GM12892 (cell line): ENCODE data around the gene TCIRG1.

Experiments used
- DNase-seq: peaks from one replicate; pipeline ENCODE4 v3.0.0; 2011; ENCODE audit not compliant: insufficient read length
- FAIRE-seq: peaks from 2 replicates; lab custom pipeline; 2011; peaks lifted over from hg19 to GRCh38; lab: Jason Lieb, UNC
- POLR2A ChIP-seq: IDR thresholded peaks from 2 replicates; pipeline ENCODE4 v1.6.1; 2011; ENCODE audit warnings: low read depth, low read length, control low read depth
- POLR2AphosphoS5 ChIP-seq: IDR thresholded peaks from 2 replicates; pipeline ENCODE4 v1.6.1; 2011; ENCODE audit warnings: low read depth, low read length, control low read depth
- TAF1 ChIP-seq: IDR thresholded peaks from 2 replicates; pipeline ENCODE4 v1.6.1; 2011; ENCODE audit warnings: low read depth, mild to moderate bottlenecking, control low read depth, low read length, borderline replicate concordance

Gene TCIRG1

DNA sequence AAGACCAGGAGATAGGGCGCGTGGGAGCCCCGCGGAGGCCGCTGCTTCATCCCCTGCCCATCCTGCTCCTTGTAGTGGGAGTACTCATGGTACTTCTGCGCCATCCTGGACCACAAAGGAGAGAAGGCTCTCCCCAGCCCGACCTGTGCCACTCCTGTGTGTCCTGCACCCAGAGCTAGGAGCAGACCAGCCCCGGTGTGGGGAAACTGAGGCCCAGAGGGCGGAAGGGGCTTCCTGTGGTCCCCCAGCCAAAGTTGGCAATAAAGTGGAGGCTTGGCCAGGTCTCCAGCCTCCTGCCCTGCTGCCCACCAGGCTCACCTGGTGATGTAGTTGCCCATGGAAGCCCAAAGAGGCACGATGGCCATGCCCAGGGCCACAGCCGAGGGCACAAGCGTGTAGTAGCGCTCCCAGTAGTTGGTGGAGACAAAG lies 39.6 kb upstream of the TCIRG1 start:
- TF ChIP-seq TAF1 (no peak), POLR2A (no peak), POLR2AphosphoS5 (no peak)
- no peak for FAIRE-seq
- no peak for DNase-seq

DNA sequence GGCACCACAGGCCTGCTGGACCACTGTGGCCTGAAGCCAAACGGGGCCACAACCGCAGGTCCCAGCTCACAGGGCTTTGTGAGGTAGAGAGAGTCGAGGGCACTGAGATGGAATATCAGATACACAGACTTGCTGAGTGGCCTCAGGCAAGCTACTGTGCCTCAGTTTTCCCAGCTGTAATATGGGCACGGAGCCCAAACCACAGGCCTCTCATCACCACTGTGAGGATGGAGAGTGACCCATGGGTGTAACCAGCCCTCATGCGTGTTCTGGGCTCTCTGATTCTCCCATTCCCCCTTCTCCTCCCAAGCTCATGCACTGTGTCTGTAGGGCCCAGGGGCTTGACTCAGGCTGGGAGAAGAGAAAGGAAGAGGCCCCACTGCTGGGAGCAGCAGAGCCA lies 39.1 kb upstream of the TCIRG1 start:
- TF ChIP-seq POLR2A (no peak), TAF1 (no peak), POLR2AphosphoS5 (no peak; the same call in 1 of the 2 replicates)
- DNase-seq = no peak
- no peak for FAIRE-seq

DNA sequence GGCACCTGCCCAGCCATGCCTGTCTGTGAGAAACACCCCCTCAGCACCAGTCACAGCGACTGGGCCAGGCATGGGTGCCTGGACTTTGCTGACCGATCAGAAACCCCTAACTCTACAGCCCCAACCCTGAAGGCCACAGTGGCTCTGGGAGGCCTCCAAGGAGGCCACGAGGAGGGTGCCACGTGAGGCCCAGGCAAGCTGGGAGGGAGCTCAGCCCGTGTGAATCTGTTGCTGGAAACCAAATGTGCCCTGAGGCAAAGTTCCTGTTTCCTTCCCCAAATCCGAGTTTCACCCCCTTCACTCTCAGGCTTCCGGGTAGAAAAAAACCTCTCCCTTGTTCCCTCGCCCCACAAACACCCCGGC lies 36.3 kb upstream of the TCIRG1 start:
- FAIRE-seq = no peak
- no peak for DNase-seq
- TF ChIP-seq TAF1 = no peak
- no peak for TF ChIP-seq POLR2AphosphoS5
- TF ChIP-seq POLR2A = 0 out of 2 replicates have a peak, but pooled peaks have one; percentile 9

DNA sequence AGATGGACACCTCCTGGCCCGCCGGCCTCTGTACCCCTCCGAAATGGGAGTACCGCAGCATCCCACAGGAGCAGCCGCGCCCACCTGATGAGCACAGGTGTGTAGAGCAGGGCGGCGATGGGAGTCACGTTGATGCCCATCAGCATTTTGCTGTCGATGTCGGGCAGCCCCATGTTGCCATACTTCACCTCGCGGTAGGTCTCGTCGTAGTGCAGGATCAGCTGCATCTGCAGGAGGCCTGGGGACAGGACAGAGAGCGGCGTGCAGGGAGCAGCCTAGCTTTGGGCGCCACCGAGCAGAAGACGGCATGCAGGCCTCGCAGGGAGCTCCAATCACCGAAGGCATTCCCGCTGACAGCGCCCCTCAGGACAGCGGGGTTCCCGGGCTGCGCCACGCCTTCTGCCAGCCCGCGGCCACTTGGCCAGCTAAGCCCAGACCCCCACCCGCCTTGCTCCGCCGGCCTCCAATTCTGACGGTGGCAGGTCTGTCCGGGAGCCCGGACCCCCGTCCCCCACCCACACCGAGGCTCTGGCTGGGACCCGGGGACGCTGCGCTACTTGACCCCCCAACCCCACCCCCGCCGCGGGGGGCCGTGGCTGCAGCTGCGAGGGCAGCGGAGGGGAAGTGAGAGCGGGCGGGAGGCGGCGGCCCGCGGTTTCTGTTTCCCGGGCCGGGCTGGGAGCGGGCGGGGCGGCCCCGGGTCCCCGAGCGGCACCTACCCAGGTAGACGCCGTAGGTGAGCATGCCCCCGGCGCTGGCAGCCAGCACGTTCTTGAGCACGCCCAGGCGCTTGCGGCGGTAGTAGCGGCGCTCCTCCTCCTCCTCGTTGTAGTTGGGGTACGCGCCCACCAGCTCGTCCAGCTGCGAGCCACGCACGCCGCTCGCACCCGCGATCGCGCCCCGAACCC lies 35.6 kb upstream of the TCIRG1 start:
- no peak for FAIRE-seq
- TF ChIP-seq TAF1 = no peak
- 0 out of 2 replicates have a peak, but pooled peaks have one; percentile 27 for TF ChIP-seq POLR2A
- peak; percentile 55 for DNase-seq

DNA sequence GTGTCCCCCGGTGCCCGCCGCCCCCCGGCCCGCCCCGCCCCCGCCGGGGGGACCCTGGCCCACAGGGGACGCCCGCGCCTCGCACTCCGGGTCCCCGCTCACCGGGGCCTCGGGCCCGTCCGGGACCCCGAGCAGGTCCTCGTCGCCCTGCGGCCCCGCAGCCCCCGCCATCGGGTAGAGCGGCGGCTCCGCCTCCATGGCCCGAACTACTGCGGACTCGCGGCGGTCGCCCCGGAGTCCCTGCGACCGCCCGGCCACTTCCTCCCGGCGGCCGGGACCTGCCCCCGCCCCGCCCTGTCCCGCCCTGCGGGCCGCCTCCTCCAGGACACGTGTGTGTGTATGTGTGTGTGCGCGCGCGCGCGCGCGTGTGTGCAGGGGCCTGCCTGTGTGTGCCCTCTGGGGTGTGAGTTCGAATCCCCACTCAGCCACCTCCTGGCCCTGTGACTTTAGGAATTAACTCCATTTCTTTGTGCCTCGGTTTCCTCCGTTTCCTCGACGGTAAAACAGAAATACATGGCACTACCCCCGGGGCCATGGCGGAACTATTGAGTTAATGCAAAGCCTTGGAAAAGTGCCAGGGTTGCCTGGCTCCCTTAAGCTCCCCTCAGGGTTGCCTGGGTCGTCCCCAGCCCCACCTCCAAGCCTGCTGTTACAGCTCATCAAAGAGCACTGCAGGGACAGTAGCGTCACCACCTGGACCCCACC lies 34.8 kb upstream of the TCIRG1 start, which contains the start of gene UNC93B1:
Gene UNC93B1, minus strand, starts transcription at position 252 of the 705 bp plus-strand sequence. Its CDS starts 54 bp downstream, at position 198.
- DNase-seq (peak; percentile 90), FAIRE-seq (peak; percentile 98)

DNA sequence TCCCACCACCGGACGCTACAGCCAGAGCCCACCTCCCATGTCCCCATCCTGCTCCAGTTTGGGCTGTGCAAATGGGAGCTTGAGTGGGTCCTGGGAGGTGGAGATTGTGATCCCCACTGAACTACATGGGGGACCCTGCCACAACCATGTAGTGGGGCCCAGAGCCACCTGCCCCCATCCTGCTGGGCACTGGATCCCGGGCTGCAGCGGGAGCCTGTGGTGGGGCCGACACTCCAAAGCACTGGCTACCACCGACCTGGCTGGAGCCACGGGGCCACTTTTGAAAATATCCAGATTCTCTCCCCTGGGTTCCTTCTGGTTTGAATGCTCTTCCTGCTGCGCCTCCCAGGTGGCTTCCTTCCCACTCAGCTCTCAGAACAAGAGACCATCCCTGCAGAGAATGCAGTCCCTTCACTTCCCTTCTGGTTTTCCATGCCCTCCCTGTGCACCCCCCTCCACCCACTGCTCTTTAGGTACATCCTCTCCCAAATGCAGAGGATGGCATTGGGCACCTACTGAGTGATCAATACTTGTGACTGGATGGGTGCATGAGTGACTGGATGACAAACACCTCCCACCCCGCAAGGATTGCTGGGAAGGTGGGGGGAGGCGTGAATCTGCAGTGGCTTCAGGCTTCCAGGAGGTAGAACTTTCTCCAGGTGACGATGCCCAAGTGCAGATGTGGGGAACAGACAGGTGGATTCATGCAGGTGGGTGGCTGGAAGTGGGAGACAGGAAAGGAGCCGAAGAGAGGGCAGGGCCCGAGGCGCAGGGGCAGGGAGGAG lies 34.1 kb upstream of the TCIRG1 start:
- peak; percentile 24 for FAIRE-seq
- TF ChIP-seq TAF1 = no peak
- no peak for TF ChIP-seq POLR2A
- no peak for TF ChIP-seq POLR2AphosphoS5
- DNase-seq = no peak

More for the DNA sequence above, 34.8 kb upstream of the TCIRG1 start, which contains the start of gene UNC93B1:
- TF ChIP-seq POLR2A = peak; percentile 74; the same call in 1 of the 2 replicates
- no peak for TF ChIP-seq POLR2AphosphoS5
- peak; percentile 34; the same call in 1 of the 2 replicates for TF ChIP-seq TAF1

DNA sequence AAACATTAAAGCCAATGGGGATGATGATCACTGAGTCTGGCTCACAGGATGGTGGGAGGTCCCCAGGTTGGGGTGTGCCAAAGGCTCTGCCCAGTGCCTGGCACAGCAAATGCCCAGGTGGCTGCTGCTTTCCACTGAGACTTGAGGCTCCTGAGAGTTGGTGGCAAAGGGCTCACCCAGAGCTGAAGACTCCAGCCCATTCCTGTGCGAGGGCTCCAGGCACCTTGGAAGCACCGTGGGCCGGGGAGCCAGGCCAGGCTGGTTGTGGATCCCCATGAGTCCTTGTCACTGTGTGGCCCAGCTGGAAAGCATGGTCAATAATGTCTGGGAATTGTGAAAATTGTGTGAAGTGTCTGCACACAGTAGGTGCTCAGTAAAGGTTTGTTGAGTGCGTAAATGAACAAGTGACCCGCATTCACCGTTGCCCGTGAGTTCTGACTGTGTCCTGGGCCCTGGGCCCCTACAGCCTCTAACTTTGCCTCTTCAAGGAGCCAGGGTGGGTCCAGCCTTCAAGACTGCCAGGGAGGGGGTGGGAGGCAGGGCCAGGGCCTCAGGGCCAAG lies 32.1 kb upstream of the TCIRG1 start:
- no peak for TF ChIP-seq TAF1
- no peak for TF ChIP-seq POLR2A
- TF ChIP-seq POLR2AphosphoS5 = no peak
- FAIRE-seq = no peak
- no peak for DNase-seq

DNA sequence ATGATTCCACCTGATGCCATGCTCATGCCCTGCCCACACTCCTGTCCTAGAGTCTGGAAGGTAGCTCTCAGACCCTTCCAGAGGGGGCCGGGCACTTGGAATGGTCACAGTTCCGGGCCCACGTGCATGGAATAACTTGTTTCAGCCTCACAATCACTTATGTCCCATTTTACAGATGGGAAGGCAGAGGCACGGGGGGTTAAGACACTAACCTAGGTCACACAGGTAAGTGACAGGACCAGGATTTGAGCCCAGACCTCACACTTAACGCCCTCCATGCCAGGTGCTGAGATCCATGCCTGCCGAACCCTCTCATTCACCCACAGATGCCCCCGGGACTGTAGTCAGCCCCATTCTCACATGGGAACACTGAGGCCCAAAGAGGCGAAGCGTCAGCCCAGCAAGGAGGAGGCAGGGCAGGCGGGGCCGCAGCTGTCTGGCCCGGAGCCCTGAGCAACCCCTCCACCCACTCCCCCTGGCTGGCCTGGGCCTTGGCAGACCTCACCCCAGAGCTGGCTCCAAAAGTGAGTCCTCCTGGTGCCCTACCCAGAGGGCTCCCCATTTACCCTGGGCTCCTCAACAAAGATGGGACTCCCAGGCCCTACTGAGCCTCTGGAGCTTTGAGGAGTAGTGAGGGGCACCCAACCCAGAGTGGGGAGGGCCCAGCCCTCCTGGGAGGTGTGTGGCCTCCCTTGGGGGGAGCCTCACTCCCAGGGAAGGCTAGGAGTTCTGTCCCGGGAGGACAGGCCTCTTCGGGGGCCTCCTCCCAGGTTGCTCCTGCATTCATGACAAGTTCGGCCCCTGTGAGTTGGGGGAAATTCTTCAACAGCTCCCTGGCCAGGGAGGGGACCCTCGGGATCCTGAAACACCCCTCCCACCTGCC lies 31.1 kb upstream of the TCIRG1 start:
- TF ChIP-seq POLR2A (no peak), TAF1 (no peak), POLR2AphosphoS5 (no peak)
- no peak for FAIRE-seq
- no peak for DNase-seq

DNA sequence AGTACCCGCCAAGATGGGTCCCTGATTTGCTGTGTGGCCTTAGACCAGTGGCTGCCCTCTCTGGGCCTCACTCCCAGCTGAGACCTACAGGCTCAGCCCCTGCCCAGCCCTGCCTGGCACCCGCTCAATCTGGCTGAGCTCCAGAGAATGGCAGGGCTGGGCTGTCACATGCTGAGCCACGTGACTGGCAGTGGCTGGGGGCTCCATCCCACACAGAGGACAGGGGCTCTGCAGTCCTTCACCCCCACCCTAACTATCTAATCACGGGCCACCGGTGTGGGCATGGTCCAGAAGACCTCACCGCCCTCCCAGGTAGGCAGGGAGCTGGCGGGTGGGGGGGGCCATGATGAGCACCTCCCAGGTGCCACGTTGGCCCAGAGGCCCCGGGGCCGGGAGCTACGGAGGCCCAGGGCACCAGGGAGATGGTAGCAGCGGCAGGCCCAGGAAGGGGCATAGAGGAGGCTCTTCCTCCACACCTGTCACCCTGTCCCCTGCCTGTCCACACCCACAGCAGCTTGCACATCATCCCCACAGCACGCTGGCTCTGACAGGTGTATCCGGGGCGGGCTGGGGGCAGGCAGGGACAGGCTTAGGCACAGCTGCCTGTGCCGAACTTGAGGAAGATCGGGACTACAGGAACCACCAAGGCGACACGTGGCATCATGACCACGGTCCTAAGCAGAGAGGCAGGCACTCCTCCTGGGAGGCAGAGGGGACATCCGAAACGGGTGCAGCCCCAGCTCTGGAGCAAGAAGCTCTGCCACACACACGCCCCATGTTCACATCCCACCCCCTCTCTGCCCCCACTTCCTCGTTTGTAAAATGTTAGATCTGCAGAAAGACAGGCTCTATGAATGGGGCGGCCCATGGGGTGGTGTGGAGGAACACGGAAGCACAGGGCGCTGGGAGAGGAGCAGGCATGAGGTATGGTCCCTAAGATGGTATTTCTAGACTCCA lies 30.2 kb upstream of the TCIRG1 start:
- TF ChIP-seq TAF1 = no peak
- TF ChIP-seq POLR2A = no peak
- TF ChIP-seq POLR2AphosphoS5 = no peak
- DNase-seq (no peak), FAIRE-seq (peak; percentile 91)
